ENCODE data around the gene GABRR2.

Gene GABRR2

GRCh38 chr6:89291256-89291819 is 23.8 kb downstream of the GABRR2 start:
- no peak for DNase-seq (ENCODE audit: low spot score)

GRCh38 chr6:89290401-89291155 is 24.5 kb downstream of the GABRR2 start:
- no peak for DNase-seq (ENCODE audit: low spot score)

DNA sequence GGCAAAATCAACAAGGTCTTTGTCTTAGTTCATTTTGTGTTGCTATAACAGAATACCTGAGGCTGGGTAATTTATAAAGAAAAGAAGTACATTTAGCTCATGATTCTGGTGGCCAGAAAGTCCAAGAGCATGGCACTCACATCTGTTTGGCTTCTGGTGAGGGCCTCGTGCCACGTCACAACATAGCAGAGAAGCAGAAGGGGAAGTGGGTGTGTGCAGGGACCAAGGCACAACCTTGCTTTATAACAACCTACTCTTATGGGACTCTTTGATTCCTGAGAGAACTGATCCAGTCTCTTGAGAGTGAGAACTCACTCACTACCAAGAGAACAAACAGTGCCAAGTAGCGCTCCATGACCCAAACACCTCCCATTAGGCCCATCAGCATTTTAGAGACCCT is 25.4 kb downstream of the GABRR2 start:
- DNase-seq (ENCODE audit: low spot score): no peak

GRCh38 chr6:89287351-89288028 is 27.6 kb downstream of the GABRR2 start:
- DNase-seq (ENCODE audit: low spot score): no peak

DNA sequence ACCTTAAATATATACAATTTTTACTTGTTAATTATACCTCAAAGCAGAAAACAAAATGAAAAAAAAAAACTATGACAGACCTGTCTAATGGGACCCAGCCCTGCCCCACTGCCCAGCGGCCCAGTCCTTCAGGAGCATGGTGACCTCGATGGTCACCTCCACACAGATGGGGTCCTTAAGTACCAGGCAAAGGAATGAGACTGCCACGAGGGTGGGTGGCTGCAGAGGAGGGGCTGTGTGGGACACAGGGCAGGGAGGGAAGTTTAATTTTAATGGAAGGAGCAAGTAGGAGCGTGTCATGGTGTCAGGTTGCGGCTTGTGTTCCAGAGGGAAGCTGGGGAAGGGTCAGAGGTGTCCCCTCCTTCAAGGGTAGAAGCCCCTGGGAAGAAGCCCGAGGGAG is 28.6 kb downstream of the GABRR2 start:
- no peak for DNase-seq (ENCODE audit: low spot score)

GRCh38 chr6:89284963-89285735 is 29.9 kb downstream of the GABRR2 start:
- no peak for DNase-seq (ENCODE audit: low spot score)

DNA sequence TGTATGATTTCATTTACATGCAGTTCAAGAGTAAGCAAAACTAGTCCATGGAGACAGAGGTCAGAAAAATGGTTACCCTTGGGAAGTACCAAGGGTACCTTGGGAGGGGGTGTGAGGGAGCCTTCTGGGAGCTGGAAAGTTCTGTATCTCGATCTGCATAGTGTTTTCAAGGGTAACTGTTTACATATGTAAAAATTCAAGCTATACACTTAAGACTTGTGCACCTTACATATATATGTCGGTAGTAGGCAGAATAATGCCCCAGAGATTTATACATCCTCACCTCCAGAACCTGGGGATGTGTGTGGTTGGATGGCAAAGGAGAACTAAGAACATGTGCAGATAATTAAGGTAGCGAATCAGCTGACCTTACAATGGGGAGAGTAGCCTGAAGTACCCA is 31.0 kb downstream of the GABRR2 start:
- DNase-seq (ENCODE audit: low spot score): no peak

GRCh38 chr6:89282749-89283148 is 32.4 kb downstream of the GABRR2 start:
- DNase-seq (ENCODE audit: low spot score): no peak

- no peak for DNase-seq (ENCODE audit: low spot score)
These were observed 33.3 kb downstream of the GABRR2 start for GRCh38 chr6:89281779-89282246.

GRCh38 chr6:89278956-89279355 is 36.1 kb downstream of the GABRR2 start:
- no peak for DNase-seq (ENCODE audit: low spot score)

- no peak for DNase-seq (ENCODE audit: low spot score)
These were observed 39.2 kb downstream of the GABRR2 start for GRCh38 chr6:89275900-89276299.

GRCh38 chr6:89273816-89274215 is 41.3 kb downstream of the GABRR2 start:
- DNase-seq (ENCODE audit: low spot score): no peak

GRCh38 chr6:89272596-89272995 is 42.5 kb downstream of the GABRR2 start:
- no peak for DNase-seq (ENCODE audit: low spot score)

DNA sequence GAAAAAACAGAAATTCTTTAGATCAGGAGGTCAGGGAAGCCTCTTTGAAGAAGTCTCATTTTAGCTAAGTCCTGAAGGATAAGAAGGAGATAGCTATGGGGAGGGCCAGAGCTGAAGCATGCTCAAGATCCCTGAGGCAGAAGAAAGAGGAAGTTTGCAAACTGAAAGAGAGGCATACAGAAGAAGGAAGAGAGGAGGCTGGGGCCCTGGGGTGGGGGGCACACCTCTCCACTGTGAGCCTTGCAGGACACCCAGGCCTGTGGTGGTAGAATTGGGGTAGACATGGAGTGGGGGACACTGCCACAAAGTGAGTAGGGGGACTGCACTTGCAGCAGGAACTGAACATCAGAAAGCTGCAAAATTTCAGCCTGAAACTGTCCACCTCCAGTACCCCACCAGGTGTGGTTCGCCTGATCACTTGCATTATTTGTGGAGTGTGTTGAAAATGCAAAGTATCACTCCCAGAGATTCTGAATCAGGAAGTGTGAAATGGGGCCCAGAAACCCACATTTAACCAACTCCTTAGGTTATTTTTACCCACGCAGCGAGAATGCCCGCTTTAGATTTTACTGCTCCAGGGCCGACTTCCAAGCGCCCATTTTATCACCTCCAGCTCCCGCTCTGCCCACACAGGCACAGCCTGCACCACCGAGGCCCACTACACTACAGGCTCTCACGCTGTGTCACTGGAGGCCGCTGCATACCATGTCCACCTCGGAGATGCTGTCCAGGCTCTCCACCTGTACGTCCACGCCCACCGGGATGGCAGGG is 44.0 kb downstream of the GABRR2 start:
- DNase-seq (ENCODE audit: low spot score): no peak

- DNase-seq (ENCODE audit: low spot score): no peak
These were observed 45.1 kb downstream of the GABRR2 start for GRCh38 chr6:89269981-89270380.

- no peak for DNase-seq (ENCODE audit: low spot score)
These were observed 45.8 kb downstream of the GABRR2 start for GRCh38 chr6:89269252-89269651.

DNA sequence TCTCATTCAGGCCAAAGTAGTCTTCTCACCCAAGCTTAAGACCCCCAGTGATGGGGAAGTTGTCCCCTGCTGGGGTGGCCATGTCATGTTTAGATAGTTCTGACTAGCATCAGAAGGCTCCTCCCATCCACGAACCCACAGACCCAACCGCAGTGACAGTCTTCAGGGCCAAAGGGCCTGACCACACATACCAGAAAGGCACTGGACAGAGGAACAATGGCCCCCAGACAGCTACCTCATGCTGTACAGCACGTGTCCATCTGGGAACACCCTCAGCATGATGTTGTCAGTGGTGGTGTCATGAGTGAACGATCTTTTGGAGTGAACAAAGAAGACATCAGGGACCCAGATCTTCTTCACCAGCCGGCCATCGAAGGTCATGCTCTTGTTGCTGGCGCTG is 46.3 kb downstream of the GABRR2 start:
- no peak for DNase-seq (ENCODE audit: low spot score)

- DNase-seq (ENCODE audit: low spot score): no peak
These were observed 47.2 kb downstream of the GABRR2 start for GRCh38 chr6:89267918-89268317.

DNA sequence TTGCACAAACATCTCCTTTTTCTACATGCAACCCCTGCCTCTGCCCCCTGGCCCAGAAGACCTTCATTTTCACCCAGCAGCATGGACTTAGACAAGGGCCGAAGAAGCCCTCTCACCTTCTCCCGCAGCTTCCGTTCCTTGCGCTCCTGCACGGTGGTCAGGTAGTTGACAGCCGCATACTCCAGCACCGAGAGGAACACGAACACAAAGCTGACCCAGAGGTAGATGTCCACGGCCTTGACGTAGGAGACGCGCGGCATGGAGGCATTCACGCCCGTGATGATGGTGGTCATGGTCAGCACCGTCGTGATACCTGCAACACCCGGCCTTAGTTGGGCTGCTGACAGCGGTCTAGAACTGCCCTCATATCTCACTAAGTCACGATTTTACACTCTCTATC is 50.8 kb downstream of the GABRR2 start:
- DNase-seq (ENCODE audit: low spot score): no peak

- DNase-seq (ENCODE audit: low spot score): no peak
These were observed 54.3 kb downstream of the GABRR2 start for GRCh38 chr6:89260832-89261231.

- DNase-seq (ENCODE audit: low spot score): peak; percentile 3
These were observed 54.8 kb downstream of the GABRR2 start for GRCh38 chr6:89260310-89260709.

GRCh38 chr6:89258912-89259311 is 56.2 kb downstream of the GABRR2 start:
- no peak for DNase-seq (ENCODE audit: low spot score)
